GM18867 (cell line): Measurements from ENCODE around the gene ZNF598.

Source experiments
- ATAC-seq: cut with Tn5 transposase; IDR thresholded peaks from one replicate; pipeline ENCODE4 v1.9.1; 2021; ENCODE audit warnings: mild to moderate bottlenecking, moderate library complexity; ENCODE audit not compliant: unreplicated experiment

ZNF598 gene

DNA sequence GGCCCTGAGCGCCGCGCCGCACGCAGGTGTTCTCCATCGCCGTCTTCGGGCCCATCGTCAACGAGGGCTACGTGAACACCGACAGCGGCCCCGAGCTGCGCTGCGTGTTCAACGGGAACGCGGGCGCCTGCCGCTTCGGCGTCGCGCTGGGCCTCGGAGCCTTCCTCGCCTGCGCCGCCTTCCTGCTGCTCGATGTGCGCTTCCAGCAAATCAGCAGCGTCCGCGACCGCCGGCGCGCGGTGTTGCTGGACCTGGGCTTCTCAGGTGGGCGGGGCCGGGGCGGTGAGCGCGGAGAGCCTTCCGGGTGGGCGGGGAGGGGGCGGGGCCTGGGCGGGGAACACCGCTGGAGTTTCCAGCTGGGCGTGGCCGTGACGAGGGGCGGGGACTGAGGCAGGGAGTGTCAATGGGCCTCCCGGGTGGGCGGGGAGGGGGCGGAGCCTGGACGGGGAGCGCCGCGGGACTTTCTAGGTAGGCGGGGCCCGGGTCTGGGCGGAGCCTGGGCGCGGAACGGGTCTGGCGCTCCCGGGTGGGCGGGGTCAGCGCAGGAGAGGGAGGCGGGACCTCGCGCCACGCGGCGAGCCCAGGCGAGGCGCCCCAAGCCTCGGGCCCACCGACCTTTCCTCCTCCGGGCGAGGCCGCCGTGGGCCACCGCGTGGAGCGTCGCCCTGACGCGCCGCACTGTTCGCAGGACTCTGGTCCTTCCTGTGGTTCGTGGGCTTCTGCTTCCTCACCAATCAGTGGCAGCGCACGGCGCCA lies 17.5 kb downstream of the ZNF598 start:
- peak; percentile 50 for ATAC-seq

DNA sequence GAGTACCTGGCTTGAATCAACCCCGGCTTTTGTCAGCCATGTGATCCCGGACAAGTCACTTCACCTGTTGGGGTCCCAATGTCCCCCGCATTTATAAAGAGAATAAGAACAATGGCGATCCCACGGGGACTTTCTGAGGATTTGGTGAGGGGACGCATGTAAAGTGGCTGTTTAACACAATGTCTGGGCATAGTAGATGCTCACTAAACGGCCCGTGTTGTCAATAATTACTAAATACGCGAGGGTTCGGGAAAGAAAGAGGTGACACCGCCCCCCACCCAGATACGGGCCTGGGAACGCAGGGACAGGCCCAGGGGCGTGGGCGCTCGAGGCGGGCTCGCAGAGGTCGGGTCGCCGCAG lies 18.1 kb downstream of the ZNF598 start:
- ATAC-seq, result no peak

- peak; percentile 38 for ATAC-seq
Measured at GRCh38 chr16:1991135-1991551, 18.5 kb downstream of the ZNF598 start.

GRCh38 chr16:1990351-1991134 lies 19.1 kb downstream of the ZNF598 start:
- ATAC-seq, result peak; percentile 5

DNA sequence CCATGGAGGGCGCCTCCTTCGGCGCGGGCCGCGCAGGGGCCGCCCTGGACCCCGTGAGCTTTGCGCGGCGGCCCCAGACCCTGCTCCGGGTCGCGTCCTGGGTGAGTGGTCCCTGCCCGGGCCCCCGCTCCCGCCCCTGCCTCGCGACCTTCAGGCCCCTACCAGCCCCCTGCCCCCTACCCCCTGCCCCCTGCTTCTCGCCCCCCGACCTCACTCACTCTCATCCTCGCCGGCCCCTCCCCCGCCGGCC lies 19.6 kb downstream of the ZNF598 start:
- no peak for ATAC-seq

DNA sequence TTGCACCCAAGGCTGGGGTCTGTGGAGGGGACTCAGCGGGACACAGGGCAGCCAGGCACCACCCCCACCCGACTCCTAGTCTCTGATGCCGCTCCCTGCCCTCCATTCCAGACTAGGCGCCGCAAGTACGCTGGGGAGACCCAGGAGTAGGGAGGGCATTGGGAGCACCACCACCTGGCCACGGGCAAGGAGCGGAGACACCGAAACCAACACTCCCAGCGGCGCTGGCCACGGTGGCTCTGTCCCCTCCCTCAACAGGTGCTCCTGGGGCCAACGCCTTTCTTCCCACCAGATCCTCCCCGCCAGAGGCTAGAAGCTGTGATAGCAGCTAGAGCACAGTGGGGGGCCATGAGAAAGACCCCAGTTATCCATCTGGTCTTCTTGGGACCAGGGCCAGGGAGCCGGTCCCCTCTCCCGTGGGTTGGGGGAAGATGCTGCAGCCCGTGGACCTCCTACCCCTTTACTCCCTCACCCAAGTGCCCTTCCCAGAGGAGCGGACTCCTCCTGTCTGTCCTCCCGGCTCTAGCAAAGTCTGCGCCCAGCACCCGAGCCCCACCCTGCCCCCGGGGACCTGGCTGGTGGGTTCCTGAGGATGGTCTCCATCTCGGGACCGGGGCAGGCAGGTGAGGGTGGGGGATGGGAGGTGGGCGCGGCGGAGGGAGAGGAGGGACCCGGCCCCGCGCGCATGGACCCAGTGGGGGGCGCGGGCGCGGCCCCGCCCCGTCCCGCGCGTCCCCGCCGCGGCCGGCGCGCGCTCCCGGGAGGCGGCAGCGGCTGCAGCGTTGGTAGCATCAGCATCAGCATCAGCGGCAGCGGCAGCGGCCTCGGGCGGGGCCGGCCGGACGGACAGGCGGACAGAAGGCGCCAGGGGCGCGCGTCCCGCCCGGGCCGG lies 20.2 kb downstream of the ZNF598 start, which contains the start of gene SYNGR3:
Gene SYNGR3, plus strand, starts transcription at position 762 of the 892 bp plus-strand sequence. CDS start 133 bp downstream, outside the sequence.
- ATAC-seq, result no peak

DNA sequence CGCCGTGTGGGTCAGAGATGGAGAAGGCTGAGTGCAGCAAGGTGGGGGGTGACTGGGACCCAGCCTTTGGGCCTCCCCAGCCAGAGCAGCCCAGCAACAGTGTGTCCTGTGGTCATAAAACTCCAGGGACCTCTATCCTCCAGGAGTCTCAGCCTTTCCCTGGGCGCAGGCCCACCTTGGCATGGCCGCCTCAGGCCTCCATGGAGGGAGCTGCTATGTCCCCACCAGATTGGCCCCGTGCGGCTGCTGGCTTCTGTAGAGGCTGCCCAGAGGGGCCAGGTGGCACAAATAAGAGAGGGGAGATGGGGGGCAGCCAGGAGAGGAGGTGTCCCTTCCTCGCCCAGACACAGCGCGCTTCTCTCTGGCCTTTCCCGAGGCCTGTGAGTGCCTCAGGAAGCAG lies 22.4 kb downstream of the ZNF598 start:
- ATAC-seq, result no peak

DNA sequence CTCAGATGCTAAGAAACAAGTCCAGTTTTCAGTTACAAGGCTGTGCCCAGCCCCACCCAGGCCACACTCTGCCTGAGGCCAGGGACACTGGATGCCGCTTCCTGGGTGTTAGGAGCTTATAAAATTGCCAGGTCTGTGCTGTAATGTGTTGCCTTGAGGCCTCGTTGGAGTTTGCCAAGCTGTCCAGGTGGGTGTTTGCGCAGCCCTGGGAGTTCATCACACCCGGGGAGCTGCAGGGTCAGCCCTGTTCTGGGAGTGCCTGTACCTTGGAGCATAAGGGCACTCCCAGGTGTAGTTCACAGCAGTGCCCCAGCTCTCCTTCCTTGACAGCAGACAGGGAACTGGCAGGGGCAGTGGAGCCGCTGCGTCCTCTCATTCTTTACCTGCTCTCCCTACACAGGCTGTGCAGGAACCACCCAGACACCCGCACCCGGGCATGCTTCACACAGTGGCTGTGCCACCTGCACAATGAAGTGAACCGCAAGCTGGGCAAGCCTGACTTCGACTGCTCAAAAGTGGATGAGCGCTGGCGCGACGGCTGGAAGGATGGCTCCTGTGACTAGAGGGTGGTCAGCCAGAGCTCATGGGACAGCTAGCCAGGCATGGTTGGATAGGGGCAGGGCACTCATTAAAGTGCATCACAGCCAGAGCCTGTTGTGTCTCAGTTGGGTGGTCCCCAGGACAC lies 24.0 kb downstream of the ZNF598 start:
- no peak for ATAC-seq

GRCh38 chr16:1984347-1985225 lies 25.0 kb downstream of the ZNF598 start:
- ATAC-seq, result no peak

DNA sequence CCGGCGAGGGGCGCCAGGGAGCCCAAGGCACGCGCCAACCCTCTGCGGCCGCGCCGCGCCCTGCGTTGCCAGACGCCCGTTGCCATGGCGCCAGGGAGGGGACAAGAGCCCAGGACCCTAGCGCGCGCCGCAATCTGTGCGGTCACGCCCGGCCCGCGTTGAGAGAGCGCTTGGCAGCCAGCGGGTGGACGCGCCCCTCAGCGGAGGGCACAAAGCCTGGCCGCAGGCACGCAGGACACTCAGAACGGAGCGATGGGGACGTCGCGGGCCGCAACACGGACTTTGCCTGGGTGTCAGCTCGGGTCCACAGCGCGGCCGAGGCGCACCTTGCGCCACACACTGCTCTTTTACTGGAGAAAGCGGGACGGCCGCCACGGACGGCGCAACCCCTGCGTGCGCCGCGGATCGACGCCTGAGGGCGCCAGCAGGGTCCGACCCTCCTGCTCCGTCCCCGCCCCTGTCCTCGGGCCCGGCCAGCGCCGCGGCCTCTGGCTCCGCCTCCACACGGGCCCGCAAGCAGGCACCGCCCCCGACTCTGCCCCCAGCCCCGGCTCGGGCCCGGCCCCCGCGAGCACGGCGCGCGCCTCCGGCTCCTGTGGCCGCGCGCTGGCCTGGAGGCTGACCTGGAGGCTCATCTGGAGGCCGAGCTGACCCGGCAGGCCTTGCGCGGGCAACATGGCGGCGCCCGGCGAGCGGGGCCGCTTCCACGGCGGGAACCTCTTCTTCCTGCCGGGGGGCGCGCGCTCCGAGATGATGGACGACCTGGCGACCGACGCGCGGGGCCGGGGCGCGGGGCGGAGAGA lies 25.9 kb downstream of the ZNF598 start, which contains the start of gene GFER:
Gene GFER, plus strand, starts transcription at position 650 of the 803 bp plus-strand sequence. Its CDS starts 26 bp downstream, at position 676.
- peak; percentile 74 for ATAC-seq

DNA sequence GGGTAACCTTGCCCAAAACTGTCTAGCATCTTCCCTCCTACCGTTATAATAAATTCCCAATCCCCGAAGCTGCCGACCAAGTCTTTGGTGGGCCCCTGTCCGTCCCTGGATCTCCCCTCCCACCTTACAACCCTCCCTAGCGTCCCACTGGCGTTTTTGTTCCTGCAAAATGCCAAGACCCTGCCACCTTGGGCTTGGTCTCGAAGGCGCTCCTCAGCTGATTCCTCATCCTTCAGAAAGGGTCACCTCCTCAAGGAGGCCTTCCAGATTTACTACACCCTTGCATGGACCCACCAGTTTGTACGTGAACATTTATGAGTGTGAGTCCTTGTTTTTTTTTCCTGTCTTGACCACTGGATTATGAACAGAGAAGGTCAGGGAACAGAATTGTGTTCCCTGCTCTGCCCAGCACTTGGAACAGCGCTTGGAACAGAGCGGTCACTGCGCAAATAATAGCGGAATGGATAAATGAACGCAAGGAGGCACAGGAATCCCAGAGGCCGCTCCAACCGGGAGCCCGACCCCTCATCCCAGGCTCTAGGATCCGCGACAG lies 26.6 kb downstream of the ZNF598 start:
- ATAC-seq, result no peak

GRCh38 chr16:1982013-1982433 lies 27.6 kb downstream of the ZNF598 start:
- no peak for ATAC-seq

DNA sequence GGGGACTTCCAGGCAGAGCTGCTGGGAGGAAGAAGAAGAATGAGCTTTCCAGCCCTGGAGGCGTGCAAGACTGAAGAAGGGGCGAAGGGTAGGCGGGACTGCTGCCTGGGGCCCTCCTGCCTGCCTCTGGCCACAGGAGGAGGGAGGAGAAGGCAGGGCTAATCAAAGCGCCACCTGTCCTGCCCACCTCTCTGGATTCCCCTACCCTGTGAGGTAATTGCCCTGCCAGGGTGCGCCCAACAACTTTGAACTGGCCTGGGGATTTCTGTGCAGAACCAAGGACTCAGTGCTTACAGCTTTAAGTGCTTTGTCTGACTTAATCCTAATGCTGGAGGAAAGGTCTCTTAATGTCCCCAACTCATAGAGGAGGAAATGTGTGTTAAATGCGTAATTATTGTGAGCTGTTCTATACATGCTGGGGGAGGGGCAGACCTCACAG lies 28.2 kb downstream of the ZNF598 start, which contains the start of gene NOXO1:
Gene NOXO1, minus strand, starts transcription at position 72 of the 439 bp plus-strand sequence. CDS start 290 bp downstream, outside the sequence.
- no peak for ATAC-seq

- ATAC-seq, result no peak
Measured at GRCh38 chr16:1980770-1981087, 28.9 kb downstream of the ZNF598 start.

DNA sequence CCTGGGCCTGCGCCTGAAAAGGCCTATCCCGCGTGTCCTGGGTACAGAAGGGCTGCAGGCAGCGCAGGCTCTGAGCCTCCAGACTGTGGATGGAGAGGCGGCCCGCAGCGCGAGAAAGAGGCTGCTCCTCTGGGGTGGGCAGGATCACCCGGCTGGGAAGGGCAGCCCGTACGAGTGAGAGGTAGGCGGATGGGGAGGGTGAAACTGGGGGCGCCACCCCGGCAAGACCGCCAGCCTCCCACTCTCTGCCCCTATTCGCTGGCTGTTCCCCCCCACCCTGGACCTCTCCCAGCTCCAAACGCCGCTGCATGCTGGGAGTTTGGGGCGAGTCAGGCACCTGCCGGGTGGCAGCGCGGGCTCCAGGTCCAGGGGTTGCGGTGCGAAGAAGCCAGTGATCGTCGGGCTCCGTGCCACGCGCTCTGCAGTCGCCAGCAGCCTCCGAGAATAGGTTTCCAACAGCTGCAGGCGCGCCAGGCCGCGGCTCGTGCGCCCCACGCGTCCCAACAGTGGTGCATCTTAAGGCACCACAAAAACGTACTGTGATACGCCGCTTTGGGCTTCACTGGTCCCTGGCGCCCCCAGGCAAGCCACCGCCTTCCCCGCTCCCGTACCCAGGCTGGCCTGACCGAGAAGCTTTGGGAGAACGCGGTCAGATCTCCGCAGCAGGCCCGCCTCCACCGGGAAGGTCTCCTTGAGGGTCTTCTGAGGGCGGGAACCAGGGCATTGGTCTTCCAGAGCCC lies 29.4 kb downstream of the ZNF598 start:
- no peak for ATAC-seq

- no peak for ATAC-seq
Measured at GRCh38 chr16:1979271-1980029, 30.2 kb downstream of the ZNF598 start.

GRCh38 chr16:1978476-1979120 lies 31.0 kb downstream of the ZNF598 start:
- no peak for ATAC-seq
